ENCODE results near the gene FTO. TPM values are rescaled to one million over a fixed set of nuclear protein-coding genes. Genes with fewer than 3 reads are reported as not detected.
"Not testable (repeated sequence)": the region's sequence is repeated elsewhere in the genome, so short reads cannot be mapped to it uniquely, and the experiment has no call there.

FTO gene
- total RNA-seq, 1 donor from 2014 or later = 110 TPM

DNA sequence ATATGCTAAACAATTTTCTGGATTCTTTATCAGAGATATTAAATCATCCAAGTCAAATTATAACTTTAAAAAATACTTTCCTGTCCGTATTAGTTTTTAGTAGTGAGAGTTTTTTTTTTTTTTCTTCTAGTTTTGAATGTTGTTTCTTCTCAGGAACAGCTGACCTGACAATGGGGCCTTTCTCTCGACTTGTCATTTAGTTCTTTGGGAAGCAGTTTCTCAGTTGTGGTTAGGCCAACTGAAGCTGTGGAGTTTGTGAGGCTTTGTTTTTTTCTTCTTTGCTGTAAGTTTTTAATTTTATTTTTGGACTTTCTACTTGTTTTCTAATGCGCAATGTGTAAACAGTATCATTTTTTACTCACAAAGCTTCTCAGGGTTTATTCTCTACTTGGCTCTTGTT lies 140.8 kb downstream of the FTO start:
- Histone ChIP-seq H3K9me3 (ENCODE audit: low read depth) (no peaks in the 10 kb centered on the region), H3K9ac (no peak overlapping the region), H3K27me3 (no peaks in the 10 kb centered on the region), H3F3A (ENCODE audit: low read depth) (no peaks in the 10 kb centered on the region), H4K20me1 (ENCODE audit: low read depth) (no peaks in the 10 kb centered on the region), H3K27ac (no peak overlapping the region), H3K4me3 (no peak overlapping the region), H3K79me2 (ENCODE audit: low read depth) (no peaks in the 10 kb centered on the region), H3K4me1 (peaks cover 9% of the 10 kb centered on the region), H2AFZ (replicated peaks) (no peak overlapping the region), H3K36me3 (no peaks in the 10 kb centered on the region), H3K4me2 (no peak overlapping the region)
- Mint-ChIP-seq H3K27ac (no peak overlapping the region), H3K9me3 (no peaks in the 10 kb centered on the region), H3K27me3 (ENCODE audit: insufficient read depth, low read depth) (no peaks in the 10 kb centered on the region), H3K36me3 (peaks cover 5% of the 10 kb centered on the region), H3K4me1 (peaks cover 3% of the 10 kb centered on the region), H3K4me3 (no peak overlapping the region)
- TF ChIP-seq, protein P1, sequence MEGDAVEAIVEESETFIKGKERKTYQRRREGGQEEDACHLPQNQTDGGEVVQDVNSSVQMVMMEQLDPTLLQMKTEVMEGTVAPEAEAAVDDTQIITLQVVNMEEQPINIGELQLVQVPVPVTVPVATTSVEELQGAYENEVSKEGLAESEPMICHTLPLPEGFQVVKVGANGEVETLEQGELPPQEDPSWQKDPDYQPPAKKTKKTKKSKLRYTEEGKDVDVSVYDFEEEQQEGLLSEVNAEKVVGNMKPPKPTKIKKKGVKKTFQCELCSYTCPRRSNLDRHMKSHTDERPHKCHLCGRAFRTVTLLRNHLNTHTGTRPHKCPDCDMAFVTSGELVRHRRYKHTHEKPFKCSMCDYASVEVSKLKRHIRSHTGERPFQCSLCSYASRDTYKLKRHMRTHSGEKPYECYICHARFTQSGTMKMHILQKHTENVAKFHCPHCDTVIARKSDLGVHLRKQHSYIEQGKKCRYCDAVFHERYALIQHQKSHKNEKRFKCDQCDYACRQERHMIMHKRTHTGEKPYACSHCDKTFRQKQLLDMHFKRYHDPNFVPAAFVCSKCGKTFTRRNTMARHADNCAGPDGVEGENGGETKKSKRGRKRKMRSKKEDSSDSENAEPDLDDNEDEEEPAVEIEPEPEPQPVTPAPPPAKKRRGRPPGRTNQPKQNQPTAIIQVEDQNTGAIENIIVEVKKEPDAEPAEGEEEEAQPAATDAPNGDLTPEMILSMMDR (IDR thresholded peaks at IDR 0.05) = no peak
- no peak for TF ChIP-seq EZH2phosphoT487 (IDR thresholded peaks at IDR 0.05)
- no peak for TF ChIP-seq EZH2 (IDR thresholded peaks at IDR 0.05)
- no peak for DNase-seq (ENCODE audit: low spot score)

DNA sequence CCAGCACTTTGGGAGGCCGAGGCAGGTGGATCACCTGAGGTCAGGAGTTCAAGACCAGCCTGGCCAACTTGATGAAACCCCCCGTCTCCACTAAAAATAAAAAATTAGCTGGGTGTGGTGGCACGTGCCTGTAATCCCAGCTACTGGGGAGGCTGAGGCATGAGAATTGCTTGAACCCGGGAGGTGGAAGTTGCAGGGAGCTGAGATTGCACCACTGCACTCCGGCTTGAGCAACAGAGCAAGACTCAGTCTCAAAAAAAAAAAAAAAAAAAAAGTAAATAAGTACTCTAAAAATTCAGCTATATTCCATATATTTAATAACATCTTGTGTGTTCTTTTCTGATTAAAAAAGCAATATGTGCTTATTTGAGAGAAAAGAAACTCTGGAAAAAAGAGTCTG lies 142.6 kb downstream of the FTO start:
- H3K4me1 ChIP-seq; H3F3A ChIP-seq (ENCODE audit: low read depth); H3K4me3 Mint-ChIP-seq; H3K27ac ChIP-seq; DNase-seq (ENCODE audit: low spot score); H3K27me3 Mint-ChIP-seq (ENCODE audit: insufficient read depth, low read depth); H3K4me1 Mint-ChIP-seq; H3K9me3 Mint-ChIP-seq; H3K4me3 ChIP-seq; H3K36me3 ChIP-seq; H3K27ac Mint-ChIP-seq; H3K27me3 ChIP-seq; H3K9me3 ChIP-seq (ENCODE audit: low read depth); H2AFZ ChIP-seq (replicated peaks); H3K36me3 Mint-ChIP-seq; H4K20me1 ChIP-seq (ENCODE audit: low read depth); H3K4me2 ChIP-seq; H3K79me2 ChIP-seq (ENCODE audit: low read depth); H3K9ac ChIP-seq: not testable (repeated sequence)

DNA sequence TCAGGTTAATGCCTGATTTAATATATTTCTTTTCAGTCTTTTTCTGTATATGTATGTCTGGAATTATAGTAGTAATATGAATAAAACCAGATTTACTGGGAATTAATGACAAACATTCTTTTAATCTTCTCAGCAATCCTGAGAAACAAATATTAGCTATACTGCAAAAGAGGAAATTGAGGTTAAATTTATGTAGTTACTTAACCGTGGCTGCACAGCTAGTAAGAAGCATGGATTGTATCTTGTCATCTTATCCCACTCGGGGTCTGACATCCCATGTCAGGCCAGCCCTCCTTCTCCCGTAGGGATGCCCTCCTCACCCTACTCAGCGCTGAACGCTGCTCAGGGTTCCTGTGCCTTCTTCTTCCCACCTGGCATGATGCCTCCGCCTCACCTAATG lies 143.0 kb downstream of the FTO start:
- Histone ChIP-seq H3K9me3 (ENCODE audit: low read depth) (no peaks in the 10 kb centered on the region), H3K9ac (no peak overlapping the region), H3K27ac (no peak overlapping the region), H3F3A (ENCODE audit: low read depth) (no peaks in the 10 kb centered on the region), H3K4me2 (no peak overlapping the region), H3K79me2 (ENCODE audit: low read depth) (no peaks in the 10 kb centered on the region), H2AFZ (replicated peaks) (no peak overlapping the region), H3K4me1 (peaks cover 9% of the 10 kb centered on the region), H4K20me1 (ENCODE audit: low read depth) (no peaks in the 10 kb centered on the region), H3K4me3 (no peak overlapping the region), H3K27me3 (no peaks in the 10 kb centered on the region), H3K36me3 (no peaks in the 10 kb centered on the region)
- TF ChIP-seq EZH2phosphoT487 (IDR thresholded peaks at IDR 0.05) = no peak
- TF ChIP-seq, protein P1 (IDR thresholded peaks at IDR 0.05) = no peak
- no peak for TF ChIP-seq EZH2 (IDR thresholded peaks at IDR 0.05)
- peaks cover 5% of the 10 kb centered on the region for H3K36me3 Mint-ChIP-seq
- H3K4me3 Mint-ChIP-seq = peak overlapping the region; percentile 71
- H3K27me3 Mint-ChIP-seq (ENCODE audit: insufficient read depth, low read depth) = no peaks in the 10 kb centered on the region
- no peak for DNase-seq (ENCODE audit: low spot score)
- H3K4me1 Mint-ChIP-seq = peaks cover 3% of the 10 kb centered on the region
- H3K9me3 Mint-ChIP-seq = no peaks in the 10 kb centered on the region
- no peak overlapping the region for H3K27ac Mint-ChIP-seq

DNA sequence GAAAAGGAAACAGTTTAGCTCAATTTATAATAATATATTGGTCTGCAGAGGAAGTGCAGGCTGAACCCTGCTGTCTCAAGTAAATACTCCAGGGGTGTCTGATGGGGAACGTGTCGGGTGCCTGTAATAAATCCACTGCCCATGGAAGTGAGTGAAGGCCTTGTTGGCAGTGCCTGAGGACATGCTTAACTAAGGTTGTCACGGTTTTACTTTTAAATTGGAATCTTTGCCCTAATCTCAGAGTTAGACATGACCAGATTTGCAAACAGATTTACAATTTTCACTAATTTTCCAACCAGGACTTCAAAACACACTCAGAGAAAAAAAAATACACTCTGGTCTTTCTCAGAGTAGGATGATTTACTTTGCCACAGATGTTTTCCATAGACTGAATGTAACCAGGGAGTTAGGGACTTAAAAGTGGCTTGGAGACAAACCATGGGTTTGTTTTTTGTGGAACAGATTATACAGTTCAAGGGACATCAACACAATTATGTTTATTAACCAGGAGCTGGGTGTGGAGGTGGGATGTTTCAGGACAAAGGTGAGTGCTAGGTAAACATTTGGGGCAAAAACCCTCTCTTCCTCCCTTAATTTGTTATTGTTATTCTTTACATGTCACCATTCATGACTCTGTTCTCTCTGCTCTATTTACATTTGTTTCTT lies 144.5 kb downstream of the FTO start:
- Mint-ChIP-seq H3K9me3 (no peaks in the 10 kb centered on the region), H3K4me3 (no peak overlapping the region), H3K27ac (no peak overlapping the region), H3K36me3 (peaks cover 7% of the 10 kb centered on the region), H3K4me1 (peaks cover 3% of the 10 kb centered on the region), H3K27me3 (ENCODE audit: insufficient read depth, low read depth) (no peaks in the 10 kb centered on the region)
- DNase-seq (ENCODE audit: low spot score) = no peak
- Histone ChIP-seq H3K79me2 (ENCODE audit: low read depth) (no peaks in the 10 kb centered on the region), H3K36me3 (no peaks in the 10 kb centered on the region), H3K4me1 (peaks cover 9% of the 10 kb centered on the region), H3K4me3 (no peak overlapping the region), H4K20me1 (ENCODE audit: low read depth) (no peaks in the 10 kb centered on the region), H3K9ac (no peak overlapping the region), H3K4me2 (no peak overlapping the region), H3F3A (ENCODE audit: low read depth) (no peaks in the 10 kb centered on the region), H3K27me3 (no peaks in the 10 kb centered on the region), H3K9me3 (ENCODE audit: low read depth) (no peaks in the 10 kb centered on the region), H2AFZ (replicated peaks) (no peak overlapping the region), H3K27ac (peak overlapping the region; percentile 11)
- TF ChIP-seq EZH2 (IDR thresholded peaks at IDR 0.05) (no peak), EZH2phosphoT487 (IDR thresholded peaks at IDR 0.05) (no peak)
- TF ChIP-seq, protein P1 (IDR thresholded peaks at IDR 0.05) = no peak
